GM12872 (cell line): ENCODE data around the gene DKK3.

Experiments used
- TF ChIP-seq, protein P1 (sequence below): IDR thresholded peaks from 3 replicates; pipeline ENCODE4 v1.5.1; 2011; ENCODE audit warnings: low read depth, mild to moderate bottlenecking, low read length, moderate library complexity; ENCODE audit not compliant: insufficient read depth

The DKK3 gene

GRCh38 chr11:12043221-12043620, 34.8 kb upstream of the DKK3 start:
- TF ChIP-seq, protein P1, sequence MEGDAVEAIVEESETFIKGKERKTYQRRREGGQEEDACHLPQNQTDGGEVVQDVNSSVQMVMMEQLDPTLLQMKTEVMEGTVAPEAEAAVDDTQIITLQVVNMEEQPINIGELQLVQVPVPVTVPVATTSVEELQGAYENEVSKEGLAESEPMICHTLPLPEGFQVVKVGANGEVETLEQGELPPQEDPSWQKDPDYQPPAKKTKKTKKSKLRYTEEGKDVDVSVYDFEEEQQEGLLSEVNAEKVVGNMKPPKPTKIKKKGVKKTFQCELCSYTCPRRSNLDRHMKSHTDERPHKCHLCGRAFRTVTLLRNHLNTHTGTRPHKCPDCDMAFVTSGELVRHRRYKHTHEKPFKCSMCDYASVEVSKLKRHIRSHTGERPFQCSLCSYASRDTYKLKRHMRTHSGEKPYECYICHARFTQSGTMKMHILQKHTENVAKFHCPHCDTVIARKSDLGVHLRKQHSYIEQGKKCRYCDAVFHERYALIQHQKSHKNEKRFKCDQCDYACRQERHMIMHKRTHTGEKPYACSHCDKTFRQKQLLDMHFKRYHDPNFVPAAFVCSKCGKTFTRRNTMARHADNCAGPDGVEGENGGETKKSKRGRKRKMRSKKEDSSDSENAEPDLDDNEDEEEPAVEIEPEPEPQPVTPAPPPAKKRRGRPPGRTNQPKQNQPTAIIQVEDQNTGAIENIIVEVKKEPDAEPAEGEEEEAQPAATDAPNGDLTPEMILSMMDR: no peak

DNA sequence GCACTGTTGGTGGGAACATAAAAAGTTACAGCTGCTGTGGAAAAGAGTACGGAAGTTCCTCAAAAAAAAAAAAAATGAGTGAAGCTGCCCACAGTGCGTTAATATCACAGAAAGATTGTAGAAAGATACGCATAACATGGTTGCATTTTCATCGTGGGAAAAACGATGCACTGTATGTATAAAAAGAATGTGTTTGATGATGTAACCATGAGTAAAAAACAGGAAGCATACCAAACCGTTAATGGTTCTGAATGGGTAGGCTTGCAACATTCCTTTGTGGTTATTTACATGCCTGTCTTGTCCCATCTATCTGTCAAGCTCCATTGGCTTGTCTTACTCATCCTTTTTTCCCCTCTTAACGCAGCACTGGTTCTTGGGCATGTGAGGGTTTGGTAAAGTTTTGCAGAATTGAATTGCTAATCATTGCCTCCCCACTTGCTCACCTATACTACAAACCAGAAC, 33.8 kb upstream of the DKK3 start:
- TF ChIP-seq, protein P1: no peak

DNA sequence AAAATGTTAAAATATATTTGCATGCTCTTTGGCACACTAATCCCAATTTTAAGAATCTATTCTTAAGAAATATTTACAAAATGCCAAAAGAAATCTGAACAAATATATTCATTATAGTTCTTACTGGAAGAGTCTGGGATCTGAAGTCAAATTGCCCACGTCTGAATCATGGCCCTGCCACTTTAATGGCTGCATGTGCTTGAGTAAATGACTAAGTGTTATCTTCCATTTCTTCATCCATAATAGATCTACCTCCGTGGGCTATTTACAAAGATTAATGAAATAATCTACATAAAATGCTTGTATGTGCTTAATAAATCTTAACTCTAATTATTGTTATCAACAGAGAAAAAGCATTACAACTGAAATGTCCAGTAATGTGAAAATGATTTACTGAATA, 24.5 kb upstream of the DKK3 start:
- TF ChIP-seq, protein P1: no peak

GRCh38 chr11:12031856-12032544, 23.6 kb upstream of the DKK3 start:
- TF ChIP-seq, protein P1: no peak

DNA sequence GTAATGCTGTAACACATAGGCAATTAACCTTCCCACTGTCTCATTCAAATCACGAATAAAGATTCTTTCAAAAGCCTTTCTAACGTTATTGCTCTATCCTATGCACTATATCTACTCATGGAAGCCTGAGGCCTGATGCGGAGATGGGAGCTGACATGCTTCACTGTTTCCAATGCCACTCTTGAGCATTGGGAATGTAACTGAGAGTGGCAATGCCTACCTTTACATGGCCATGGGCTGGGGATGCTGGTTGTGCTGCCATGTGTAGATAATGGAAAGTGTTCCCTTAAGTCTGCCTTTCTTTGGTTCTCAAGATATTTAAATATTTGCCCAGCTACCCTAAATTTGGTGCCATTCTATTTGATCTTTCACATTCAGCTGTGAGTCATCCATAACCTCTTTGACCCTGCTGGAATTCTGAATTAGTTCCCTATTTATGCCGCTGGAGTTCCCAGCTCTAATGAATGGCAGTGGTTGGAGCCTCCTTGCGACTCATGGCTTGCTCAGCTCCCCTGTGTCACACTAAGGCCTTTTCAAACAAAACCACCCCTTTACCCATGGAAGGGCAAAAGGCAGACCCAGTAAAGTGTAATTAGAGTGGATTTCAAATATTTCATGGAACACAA, 21.4 kb upstream of the DKK3 start:
- TF ChIP-seq, protein P1: no peak

DNA sequence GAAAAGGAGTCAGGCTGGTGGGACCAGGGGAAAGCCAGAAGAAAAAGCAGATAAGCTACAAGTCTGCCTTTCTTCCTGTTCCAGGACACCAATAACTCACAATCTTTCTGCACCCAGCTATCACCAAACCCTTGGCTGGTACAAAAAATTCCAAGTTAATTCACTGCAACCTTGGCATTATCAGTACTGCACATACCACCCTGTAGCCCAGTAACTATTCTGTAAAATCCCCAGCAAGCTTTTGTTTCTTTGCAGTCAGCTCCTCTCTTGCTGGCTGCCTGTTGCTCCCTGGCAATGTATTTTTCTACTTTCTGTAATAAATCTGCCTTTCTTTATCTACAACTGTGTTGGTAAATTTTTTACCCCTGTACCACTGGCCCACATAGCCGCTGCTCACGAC, 20.7 kb upstream of the DKK3 start:
- TF ChIP-seq, protein P1: no peak

DNA sequence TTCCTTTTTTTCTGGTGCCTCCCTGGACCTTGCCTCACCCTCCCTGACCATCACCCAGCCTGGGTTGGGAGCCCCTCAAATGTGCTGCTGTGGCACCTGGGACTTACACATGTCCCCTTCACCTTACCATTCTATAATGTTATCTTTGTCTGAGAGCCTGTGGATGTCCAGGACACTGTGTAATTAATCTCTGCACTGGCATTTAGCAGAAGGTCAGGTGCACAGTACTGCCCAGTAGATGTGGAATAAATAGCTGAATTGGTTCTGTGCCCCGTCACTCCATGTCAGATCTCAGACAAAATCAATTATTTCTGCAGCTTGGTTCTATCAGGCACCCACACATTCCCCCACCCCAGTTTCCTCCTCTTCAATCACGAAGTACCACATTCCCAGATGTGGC, 19.9 kb upstream of the DKK3 start:
- TF ChIP-seq, protein P1: no peak
